Brain microvascular endothelial cell (primary cell): ENCODE data around the gene TNIK.

ENCODE experiments used
- DNase-seq: peaks from one replicate; pipeline ENCODE4 v3.0.0-alpha.2; 2020
- H3K27ac ChIP-seq: fragments of 250-450 bp; sonication (Bioruptor Pico); 2 replicates; pipeline ENCODE4 v1.5.1; 2020; ENCODE audit warnings: mild to moderate bottlenecking, moderate library complexity
- H3K27me3 ChIP-seq: fragments of 250-450 bp; sonication (Bioruptor Pico); replicated peaks from 2 replicates; pipeline ENCODE4 v1.5.1; 2020; ENCODE audit warnings: mild to moderate bottlenecking
- H3K36me3 ChIP-seq: fragments of 250-450 bp; sonication (Bioruptor Pico); replicated peaks from 2 replicates; pipeline ENCODE4 v1.5.1; 2020; ENCODE audit warnings: mild to moderate bottlenecking
- H3K4me3 ChIP-seq: 2 replicates; pipeline ENCODE4 v1.5.1; 2011; ENCODE audit warnings: low read depth, mild to moderate bottlenecking, control low read depth, low read length, moderate library complexity
- CTCF ChIP-seq: IDR thresholded peaks from 2 replicates; pipeline ENCODE4 v1.5.1; 2011; ENCODE audit warnings: low read depth, mild to moderate bottlenecking, moderate library complexity, low read length, control low read depth, inconsistent platforms; ENCODE audit errors: missing control alignments
- in situ Hi-C: cut with HindIII; loops from 2 replicates; pipeline ENCODE4 v1.10.0; 2017; ENCODE audit warnings: low sequenced_read_pairs, low pct_ligation_motif_present

The TNIK gene

GRCh38 chr3:171399842-171400241 is 60.4 kb downstream of the TNIK start:
- no peaks in the 10 kb centered on the region for H3K27me3 ChIP-seq
- no peak for TF ChIP-seq CTCF

GRCh38 chr3:171398343-171398742 is 61.9 kb downstream of the TNIK start:
- no peak for DNase-seq
- in situ Hi-C loops, result no loop called here
- Histone ChIP-seq H3K4me3 (no peak overlapping the region), H3K36me3 (no peaks in the 10 kb centered on the region), H3K27ac (no peak overlapping the region), H3K27me3 (no peaks in the 10 kb centered on the region)
- no peak for TF ChIP-seq CTCF

More at GRCh38 chr3:171399842-171400241, 60.4 kb downstream of the TNIK start:
- no peak overlapping the region for H3K27ac ChIP-seq
- no peak for DNase-seq
- in situ Hi-C loops, result no loop called here
- H3K36me3 ChIP-seq, result no peaks in the 10 kb centered on the region
- H3K4me3 ChIP-seq, result no peak overlapping the region

GRCh38 chr3:171397089-171397488 is 63.1 kb downstream of the TNIK start:
- TF ChIP-seq CTCF, result no peak
- Histone ChIP-seq H3K36me3 (no peaks in the 10 kb centered on the region), H3K27me3 (no peaks in the 10 kb centered on the region), H3K27ac (no peak overlapping the region), H3K4me3 (no peak overlapping the region)
- DNase-seq, result no peak
- in situ Hi-C loops, result no loop called here

GRCh38 chr3:171396048-171396447 is 64.2 kb downstream of the TNIK start:
- Histone ChIP-seq H3K27ac (no peak overlapping the region), H3K4me3 (no peak overlapping the region), H3K27me3 (no peaks in the 10 kb centered on the region), H3K36me3 (no peaks in the 10 kb centered on the region)
- TF ChIP-seq CTCF, result no peak
- in situ Hi-C loops, result no loop called here
- peak; percentile 53 for DNase-seq

GRCh38 chr3:171393032-171393744 is 67.0 kb downstream of the TNIK start:
- H3K36me3 ChIP-seq, result no peaks in the 10 kb centered on the region
- DNase-seq, result peak; percentile 72
- no peaks in the 10 kb centered on the region for H3K27me3 ChIP-seq
- peak overlapping the region; percentile 62 for H3K27ac ChIP-seq
- no peak overlapping the region for H3K4me3 ChIP-seq
- in situ Hi-C loops, result no loop called here
- TF ChIP-seq CTCF, result no peak

GRCh38 chr3:171391432-171391831 is 68.8 kb downstream of the TNIK start:
- Histone ChIP-seq H3K27ac (no peak overlapping the region), H3K36me3 (no peaks in the 10 kb centered on the region), H3K27me3 (no peaks in the 10 kb centered on the region), H3K4me3 (no peak overlapping the region)
- no peak for DNase-seq
- in situ Hi-C loops, result no loop called here
- no peak for TF ChIP-seq CTCF
